Endothelial cell of umbilical vein (primary cell): ENCODE data around the gene CHMP6. TPM values are rescaled to one million over a fixed set of nuclear protein-coding genes. Genes with fewer than 3 reads are reported as not detected.

Experiments used
- BruUV-seq: library from RNA; stranded (reverse); fragments of 400-500 nt; replicated peaks from 2 replicates; lab custom pipeline; 2021; lab: Mats Ljungman, UMichigan
- CTCF ChIA-PET: fragments of 300-600, 350-600 bp; sonication (Branson Sonifier 250); formaldehyde crosslinking; loops from one replicate; lab custom pipeline; 2021; ENCODE audit warnings: antibody characterized with exemption, inconsistent platforms; lab: Charles Lee
- POLR2A ChIA-PET: fragments of 300-600, 350-600 bp; sonication (Branson Sonifier 250); formaldehyde crosslinking; loops from one replicate; lab custom pipeline; 2021; ENCODE audit warnings: antibody characterized with exemption, inconsistent platforms; lab: Charles Lee
- DNase-seq: peaks from one replicate; pipeline ENCODE4 v3.0.0-alpha.2; 2011; ENCODE audit warnings: low read depth, low spot score
- FAIRE-seq: peaks from 2 replicates; lab custom pipeline; 2011; peaks lifted over from hg19 to GRCh38; lab: Jason Lieb, UNC
- H2AFZ ChIP-seq: 2 replicates; pipeline ENCODE4 v1.6.0; 2012; ENCODE audit warnings: low read depth, low read length, control low read depth, inconsistent platforms
- H3K27ac ChIP-seq: 2 replicates; pipeline ENCODE4 v1.5.1; 2011; ENCODE audit warnings: low read depth, mild to moderate bottlenecking, control low read depth, low read length, moderate library complexity; ENCODE audit not compliant: insufficient read depth
- H3K27me3 ChIP-seq, 2 experiments: 2 replicates each; pipeline versions ENCODE4 v1.6.0 to v1.6.1; 2011; ENCODE audit warnings: low read length in 2 of 2, mixed read lengths in 1 of 2; ENCODE audit not compliant: control insufficient read depth in 2 of 2, insufficient read depth in 2 of 2
- H3K36me3 ChIP-seq, 2 experiments: 2 replicates in 1 of 2; 3 replicates in 1 of 2; pipeline ENCODE4 v1.5.1; 2011; ENCODE audit warnings: low read length in 2 of 2, mild to moderate bottlenecking in 1 of 2, moderate library complexity in 1 of 2; ENCODE audit not compliant: control insufficient read depth in 2 of 2, insufficient read depth in 2 of 2; ENCODE audit errors: extremely low read depth in 1 of 2
- H3K4me1 ChIP-seq: 3 replicates; pipeline ENCODE4 v1.5.1; 2011; ENCODE audit warnings: mild to moderate bottlenecking, low read length; ENCODE audit not compliant: control insufficient read depth, insufficient read depth; ENCODE audit errors: extremely low read depth
- H3K4me2 ChIP-seq: 2 replicates; pipeline ENCODE4 v1.6.1; 2011; ENCODE audit warnings: low read length, control low read depth, mixed read lengths; ENCODE audit not compliant: insufficient read depth
- H3K4me3 ChIP-seq, 3 experiments: fragments of 200-600 bp in 1 of 3; sonication (generic), shearing (Covaris generic) in 1 of 3; replicated peaks in 1 of 3; 2 replicates each; pipeline ENCODE4 v1.5.1; 2011 to 2016; ENCODE audit warnings: control low read depth in 3 of 3, low read length in 3 of 3, mild to moderate bottlenecking in 2 of 3, inconsistent platforms in 1 of 3, low read depth in 1 of 3, moderate library complexity in 1 of 3; ENCODE audit not compliant: insufficient read depth in 1 of 3
- H3K79me2 ChIP-seq: 2 replicates; pipeline ENCODE4 v1.6.0; 2012; ENCODE audit warnings: low read length, inconsistent platforms; ENCODE audit not compliant: control insufficient read depth, insufficient read depth
- H3K9ac ChIP-seq: replicated peaks from 2 replicates; pipeline ENCODE3; 2011; ENCODE audit warnings: low read length, control low read depth; ENCODE audit not compliant: insufficient read depth; ENCODE audit errors: extremely low read depth
- H3K9me1 ChIP-seq: replicated peaks from 3 replicates; pipeline ENCODE4 v1.6.0; 2011; ENCODE audit warnings: mild to moderate bottlenecking, low read length; ENCODE audit not compliant: control insufficient read depth, insufficient read depth; ENCODE audit errors: extremely low read depth
- H3K9me3 ChIP-seq: replicated peaks from 2 replicates; pipeline ENCODE4 v1.5.1; 2012; ENCODE audit warnings: low read length, inconsistent platforms; ENCODE audit not compliant: control insufficient read depth, insufficient read depth
- H4K20me1 ChIP-seq: replicated peaks from 2 replicates; pipeline ENCODE3; 2011; ENCODE audit warnings: mild to moderate bottlenecking, low read length; ENCODE audit not compliant: control insufficient read depth, insufficient read depth; ENCODE audit errors: extremely low read depth
- EZH2 ChIP-seq: IDR thresholded peaks from 2 replicates; pipeline ENCODE4 v1.6.1; 2012; ENCODE audit warnings: borderline replicate concordance, low read depth, mild to moderate bottlenecking, moderate library complexity, low read length, inconsistent platforms; ENCODE audit not compliant: severe bottlenecking
- FOS ChIP-seq: IDR thresholded peaks from 2 replicates; pipeline ENCODE4 v1.6.1; 2011; ENCODE audit warnings: mild to moderate bottlenecking, low read length, moderate library complexity, borderline replicate concordance; ENCODE audit not compliant: insufficient read depth
- GATA2 ChIP-seq: IDR thresholded peaks from 2 replicates; pipeline ENCODE4 v1.7.0; 2011; ENCODE audit warnings: low read depth, mild to moderate bottlenecking, moderate library complexity, mixed read lengths, low read length; ENCODE audit not compliant: insufficient read length, insufficient read depth
- JUN ChIP-seq: IDR thresholded peaks from 2 replicates; pipeline ENCODE4 v1.6.1; 2011; ENCODE audit warnings: borderline replicate concordance, low read depth; ENCODE audit not compliant: insufficient read length, insufficient read depth
- MYC ChIP-seq: IDR thresholded peaks from one replicate; pipeline ENCODE4 v1.6.1; 2011; ENCODE audit warnings: mild to moderate bottlenecking, low read depth, low read length
- POLR2A ChIP-seq: IDR thresholded peaks from 2 replicates; pipeline ENCODE4 v1.6.1; 2012; ENCODE audit warnings: low read depth, mild to moderate bottlenecking, control low read depth, low read length
- POLR2AphosphoS5 ChIP-seq: IDR thresholded peaks from 2 replicates; pipeline ENCODE4 v1.6.1; 2012; ENCODE audit warnings: low read depth, mild to moderate bottlenecking, control low read depth, low read length, moderate library complexity; ENCODE audit not compliant: insufficient read depth
- dilution Hi-C: fragments of 300-500 bp; cut with MboI; formaldehyde crosslinking; loops from one replicate; pipeline ENCODE4 v1.15.0; 2019; ENCODE audit warnings: low sequenced_read_pairs; ENCODE audit not compliant: extremely low pct_ligation_motif_present
- intact Hi-C: fragments of 100-400 bp; cut with micrococcal nuclease; formaldehyde crosslinking; loops from one replicate; pipeline ENCODE4 v1.10.0; 2022
- polyA plus RNA-seq, 4 experiments: library from polyadenylated mRNA; depleted of rRNA in 3 of 4; stranded (reverse) in 3 of 4; unstranded in 1 of 4; fragments of >200 nt; gene quantifications; 2 replicates each; pipeline versions ENCODE4 v1.2.1 to v1.2.3, GENCODE V29; 2011 to 2012; ENCODE audit warnings: missing spikeins in 1 of 4
- total RNA-seq: library from RNA; stranded (reverse); gene quantifications from 2 replicates; pipeline ENCODE4 v1.2.3, GENCODE V29; 2021
- TF ChIP-seq, protein P1 (sequence below), 2 donors: IDR thresholded peaks; 1 replicate in 1 of 2; 2 replicates in 1 of 2; pipeline ENCODE4 v1.5.1; 2011; ENCODE audit warnings: low read length in 2 of 2, mild to moderate bottlenecking in 2 of 2, moderate library complexity in 2 of 2, control low read depth in 1 of 2, inconsistent platforms in 1 of 2, low read depth in 1 of 2; ENCODE audit not compliant: insufficient read depth in 1 of 2; ENCODE audit errors: extremely low read depth in 1 of 2
- TF ChIP-seq, protein P2 (sequence below): IDR thresholded peaks from 2 replicates; pipeline ENCODE4 v1.6.1; 2011; ENCODE audit not compliant: insufficient read depth, insufficient read length

Gene CHMP6
- total and polyA plus RNA-seq, 2 donors (not counting 3 experiments of a cell fraction or from before 2014, with no cell fraction given) = 42.5 to 48.5 TPM

DNA sequence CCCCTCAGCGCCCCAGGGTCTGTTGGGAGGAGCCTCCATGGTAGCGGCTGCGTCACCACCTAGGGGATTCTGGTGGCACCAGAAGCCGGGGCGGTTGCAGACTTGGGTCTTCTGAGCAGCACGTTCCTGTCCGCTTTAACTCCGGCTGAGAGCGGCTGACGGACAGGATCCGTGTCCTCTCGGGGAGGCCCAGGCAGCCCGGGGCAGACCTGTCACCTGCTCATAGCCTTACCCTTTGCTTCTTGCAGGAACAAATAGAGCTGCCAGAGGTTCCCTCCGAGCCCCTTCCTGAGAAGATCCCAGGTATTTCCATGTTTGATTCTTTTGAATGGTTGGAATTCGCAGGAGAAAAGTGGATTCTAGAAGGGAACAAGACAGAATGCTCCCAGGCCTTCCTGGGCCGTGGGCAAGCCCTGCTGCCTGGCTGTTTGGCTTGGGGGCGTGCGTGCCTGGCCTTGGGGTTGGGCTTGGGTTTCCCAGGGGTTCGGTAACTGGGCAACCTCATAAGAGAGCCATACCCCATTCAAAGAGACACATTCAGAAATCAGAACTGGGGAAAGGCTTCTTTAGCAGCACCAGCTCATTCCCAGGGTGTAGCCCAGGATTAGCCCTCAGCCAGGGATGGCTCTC is 6.6 kb downstream of the CHMP6 start:
- Histone ChIP-seq H3K4me2 (no peak overlapping the region), H3K4me3 (no peak overlapping the region), H3K9me1 (no peaks in the 10 kb centered on the region), H3K27me3 (peaks cover 4 to 6% of the 10 kb centered on the region in 2 experiments), H3K36me3 (peaks cover 3 to 42% of the 10 kb centered on the region in 2 experiments), H3K4me1 (peaks cover 3% of the 10 kb centered on the region), H2AFZ (no peak overlapping the region), H3K79me2 (peaks cover 3% of the 10 kb centered on the region), H3K27ac (no peak overlapping the region), H3K9me3 (no peaks in the 10 kb centered on the region), H4K20me1 (no peaks in the 10 kb centered on the region), H3K9ac (no peak overlapping the region)
- ChIA-PET POLR2A (no interaction called here), CTCF (interaction anchor here (0.6 to 1.4 kb wide), 2 partner anchors 10 to 813 kb away, joined by 3 to 4 read pairs; no protein-coding TSS in a partner anchor)
- FAIRE-seq (no peak), DNase-seq (no peak)
- no TSS peak for BruUV-seq
- dilution Hi-C loops = no loop called here
- intact Hi-C loops = no loop called here
- no peak for TF ChIP-seq POLR2A
- TF ChIP-seq EZH2 = no peak
- TF ChIP-seq FOS = no peak
- TF ChIP-seq JUN = no peak
- no peak for TF ChIP-seq MYC
- no peak for TF ChIP-seq POLR2AphosphoS5
- TF ChIP-seq, protein P1, sequence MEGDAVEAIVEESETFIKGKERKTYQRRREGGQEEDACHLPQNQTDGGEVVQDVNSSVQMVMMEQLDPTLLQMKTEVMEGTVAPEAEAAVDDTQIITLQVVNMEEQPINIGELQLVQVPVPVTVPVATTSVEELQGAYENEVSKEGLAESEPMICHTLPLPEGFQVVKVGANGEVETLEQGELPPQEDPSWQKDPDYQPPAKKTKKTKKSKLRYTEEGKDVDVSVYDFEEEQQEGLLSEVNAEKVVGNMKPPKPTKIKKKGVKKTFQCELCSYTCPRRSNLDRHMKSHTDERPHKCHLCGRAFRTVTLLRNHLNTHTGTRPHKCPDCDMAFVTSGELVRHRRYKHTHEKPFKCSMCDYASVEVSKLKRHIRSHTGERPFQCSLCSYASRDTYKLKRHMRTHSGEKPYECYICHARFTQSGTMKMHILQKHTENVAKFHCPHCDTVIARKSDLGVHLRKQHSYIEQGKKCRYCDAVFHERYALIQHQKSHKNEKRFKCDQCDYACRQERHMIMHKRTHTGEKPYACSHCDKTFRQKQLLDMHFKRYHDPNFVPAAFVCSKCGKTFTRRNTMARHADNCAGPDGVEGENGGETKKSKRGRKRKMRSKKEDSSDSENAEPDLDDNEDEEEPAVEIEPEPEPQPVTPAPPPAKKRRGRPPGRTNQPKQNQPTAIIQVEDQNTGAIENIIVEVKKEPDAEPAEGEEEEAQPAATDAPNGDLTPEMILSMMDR (IDR thresholded peaks at IDR 0.05; ENCODE audit: extremely low read depth in 1 of 2, insufficient read depth in 1 of 2, low read depth in 1 of 2, low read length in 2 of 2) = no peak
- TF ChIP-seq, protein P2, sequence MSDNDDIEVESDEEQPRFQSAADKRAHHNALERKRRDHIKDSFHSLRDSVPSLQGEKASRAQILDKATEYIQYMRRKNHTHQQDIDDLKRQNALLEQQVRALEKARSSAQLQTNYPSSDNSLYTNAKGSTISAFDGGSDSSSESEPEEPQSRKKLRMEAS = no peak
- no peak for TF ChIP-seq GATA2
